OCI-LY3 (cell line): Measurements from ENCODE around the gene DEAF1.
"Not testable (repeated sequence)": the region's sequence is repeated elsewhere in the genome, so short reads cannot be mapped to it uniquely, and the experiment has no call there.

Experiments used
- CTCF ChIP-seq: fragments of 200-600, 300-600 bp; sonication (generic); IDR thresholded peaks from 2 replicates; pipeline ENCODE4 v1.5.1; 2014; ENCODE audit warnings: antibody characterized with exemption, low read length, low read depth
- EZH2phosphoT487 ChIP-seq: fragments of 200-600 bp; shearing (Covaris generic); IDR thresholded peaks from 2 replicates; pipeline ENCODE4 v1.6.1; 2018; ENCODE audit warnings: antibody characterized with exemption, mixed run types, low read depth

GRCh38 chr11:734541-734940 lies 39.5 kb upstream of the DEAF1 start:
- TF ChIP-seq EZH2phosphoT487, CTCF: not testable (repeated sequence)
